Stimulated activated CD8-positive, alpha-beta memory T cell treated with anti-CD3 and anti-CD28 coated beads, Interleukin-15, amount 100 ng/mL, for 4 hours (primary cell): ENCODE results near the gene FOXP1.

Experiments used
- DNase-seq, 2 donors: peaks; one replicate each; pipeline ENCODE4 v3.0.0-alpha.2; 2020; ENCODE audit warnings: low read depth in 2 of 2

Gene FOXP1

GRCh38 chr3:71127052-71127831, 456.3 kb downstream of the FOXP1 start:
- peak in 1 of 2 donors; percentile 37 for DNase-seq

- DNase-seq, result no peak
These were observed 457.8 kb downstream of the FOXP1 start for GRCh38 chr3:71125738-71126137.

GRCh38 chr3:71124048-71124447, 459.5 kb downstream of the FOXP1 start:
- no peak for DNase-seq

GRCh38 chr3:71122641-71123040, 460.9 kb downstream of the FOXP1 start:
- DNase-seq, result no peak

- DNase-seq, result no peak
These were observed 461.9 kb downstream of the FOXP1 start for GRCh38 chr3:71121429-71122167.

- no peak for DNase-seq
These were observed 463.5 kb downstream of the FOXP1 start for GRCh38 chr3:71120012-71120411.

- no peak for DNase-seq
These were observed 464.4 kb downstream of the FOXP1 start for GRCh38 chr3:71119171-71119570.

GRCh38 chr3:71118436-71118835, 465.1 kb downstream of the FOXP1 start:
- DNase-seq, result no peak

GRCh38 chr3:71117572-71118247, 465.8 kb downstream of the FOXP1 start:
- no peak for DNase-seq

GRCh38 chr3:71114610-71115009, 468.9 kb downstream of the FOXP1 start:
- DNase-seq, result no peak

- DNase-seq, result no peak
These were observed 471.0 kb downstream of the FOXP1 start for GRCh38 chr3:71112576-71112975.

GRCh38 chr3:71111784-71112440, 471.6 kb downstream of the FOXP1 start:
- no peak for DNase-seq

GRCh38 chr3:71110385-71111222, 472.9 kb downstream of the FOXP1 start:
- DNase-seq, result no peak

- DNase-seq, result no peak
These were observed 473.6 kb downstream of the FOXP1 start for GRCh38 chr3:71109977-71110285.

GRCh38 chr3:71109241-71109976, 474.1 kb downstream of the FOXP1 start:
- DNase-seq, result no peak

- no peak for DNase-seq
These were observed 475.6 kb downstream of the FOXP1 start for GRCh38 chr3:71107926-71108325.

GRCh38 chr3:71104976-71105375, 478.6 kb downstream of the FOXP1 start:
- no peak for DNase-seq

GRCh38 chr3:71104556-71104955, 479.0 kb downstream of the FOXP1 start:
- no peak for DNase-seq

GRCh38 chr3:71104121-71104541, 479.4 kb downstream of the FOXP1 start:
- DNase-seq, result no peak

- DNase-seq, result no peak
These were observed 480.1 kb downstream of the FOXP1 start for GRCh38 chr3:71103430-71103921.
